GM21515 (cell line): ENCODE results near the gene PPFIBP1.
"Not testable (repeated sequence)": the region's sequence is repeated elsewhere in the genome, so short reads cannot be mapped to it uniquely, and the experiment has no call there.

Source experiments
- ATAC-seq: cut with Tn5 transposase; IDR thresholded peaks from one replicate; pipeline ENCODE4 v1.9.1; 2021; ENCODE audit not compliant: unreplicated experiment

Gene PPFIBP1

GRCh38 chr12:27588776-27589175 is 64.8 kb downstream of the PPFIBP1 start:
- ATAC-seq: no peak

GRCh38 chr12:27589419-27589818 is 65.4 kb downstream of the PPFIBP1 start:
- no peak for ATAC-seq

- ATAC-seq: not testable (repeated sequence)
Observed at GRCh38 chr12:27591698-27592097, 67.7 kb downstream of the PPFIBP1 start.

GRCh38 chr12:27592548-27592947 is 68.5 kb downstream of the PPFIBP1 start:
- ATAC-seq: no peak

GRCh38 chr12:27593266-27593665 is 69.3 kb downstream of the PPFIBP1 start:
- ATAC-seq: no peak

- ATAC-seq: no peak
Observed at GRCh38 chr12:27595231-27595642, 71.2 kb downstream of the PPFIBP1 start.

GRCh38 chr12:27598866-27599265 is 74.9 kb downstream of the PPFIBP1 start:
- not testable (repeated sequence) for ATAC-seq

GRCh38 chr12:27601056-27601828 is 77.2 kb downstream of the PPFIBP1 start:
- ATAC-seq: not testable (repeated sequence)

- no peak for ATAC-seq
Observed at GRCh38 chr12:27602516-27602915, 78.5 kb downstream of the PPFIBP1 start.

GRCh38 chr12:27604431-27604830 is 80.4 kb downstream of the PPFIBP1 start:
- no peak for ATAC-seq

- no peak for ATAC-seq
Observed at GRCh38 chr12:27606986-27607385, 83.0 kb downstream of the PPFIBP1 start.

- no peak for ATAC-seq
Observed at GRCh38 chr12:27607591-27607990, 83.6 kb downstream of the PPFIBP1 start.

- ATAC-seq: no peak
Observed at GRCh38 chr12:27608890-27609289, 84.9 kb downstream of the PPFIBP1 start.

- ATAC-seq: no peak
Observed at GRCh38 chr12:27610374-27610773, 86.4 kb downstream of the PPFIBP1 start.

- no peak for ATAC-seq
Observed at GRCh38 chr12:27614386-27614785, 90.4 kb downstream of the PPFIBP1 start.

- no peak for ATAC-seq
Observed at GRCh38 chr12:27614866-27615265, 90.9 kb downstream of the PPFIBP1 start.

GRCh38 chr12:27615331-27615891 is 91.4 kb downstream of the PPFIBP1 start:
- ATAC-seq: no peak

GRCh38 chr12:27616356-27617142 is 92.5 kb downstream of the PPFIBP1 start:
- ATAC-seq: no peak

GRCh38 chr12:27618836-27619235 is 94.8 kb downstream of the PPFIBP1 start:
- no peak for ATAC-seq

- no peak for ATAC-seq
Observed at GRCh38 chr12:27619308-27619707, 95.3 kb downstream of the PPFIBP1 start.

GRCh38 chr12:27620121-27620520 is 96.1 kb downstream of the PPFIBP1 start:
- no peak for ATAC-seq
